ENCODE measurements around the gene PDE4B. TPM values are rescaled to one million over a fixed set of nuclear protein-coding genes. Genes with fewer than 3 reads are reported as not detected.
A peak's percentile ranks its signal among the peaks of the same experiment; 100 is the strongest.

PDE4B gene
- total RNA-seq, 1 donor from 2014 or later: 0.57 TPM

DNA sequence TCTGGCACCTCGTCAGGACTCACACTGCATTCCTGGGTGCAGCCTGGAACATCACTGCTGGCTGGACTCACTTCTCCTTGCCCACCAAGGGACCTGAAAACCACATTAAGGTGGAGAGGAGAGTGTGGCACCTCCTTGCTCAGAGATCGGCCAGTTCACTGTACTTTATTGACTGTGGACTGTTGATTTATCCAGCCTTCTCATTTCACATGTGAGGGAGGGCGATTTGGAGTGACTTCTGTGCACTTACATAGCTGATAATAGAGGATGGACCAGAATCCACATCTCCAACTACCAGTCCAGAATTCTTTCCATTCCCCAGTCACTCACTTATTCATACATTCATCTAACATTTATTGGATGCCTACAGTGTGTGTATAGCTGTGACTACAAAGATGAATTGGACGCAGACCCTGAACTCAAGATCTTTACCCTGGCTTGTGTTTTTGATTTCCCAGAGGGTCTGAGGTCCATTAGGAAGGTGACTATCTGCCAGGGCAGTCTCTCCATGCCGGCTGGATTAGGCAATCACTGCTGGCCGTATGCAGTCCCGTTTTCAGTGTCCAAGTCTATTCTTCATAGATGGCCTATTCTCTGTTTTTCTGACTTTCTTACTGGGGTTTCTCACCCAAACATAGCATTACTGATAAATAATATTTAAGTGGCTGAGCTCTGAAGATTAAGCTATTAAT is 507.7 kb downstream of the PDE4B start:
- TF ChIP-seq, protein P1, sequence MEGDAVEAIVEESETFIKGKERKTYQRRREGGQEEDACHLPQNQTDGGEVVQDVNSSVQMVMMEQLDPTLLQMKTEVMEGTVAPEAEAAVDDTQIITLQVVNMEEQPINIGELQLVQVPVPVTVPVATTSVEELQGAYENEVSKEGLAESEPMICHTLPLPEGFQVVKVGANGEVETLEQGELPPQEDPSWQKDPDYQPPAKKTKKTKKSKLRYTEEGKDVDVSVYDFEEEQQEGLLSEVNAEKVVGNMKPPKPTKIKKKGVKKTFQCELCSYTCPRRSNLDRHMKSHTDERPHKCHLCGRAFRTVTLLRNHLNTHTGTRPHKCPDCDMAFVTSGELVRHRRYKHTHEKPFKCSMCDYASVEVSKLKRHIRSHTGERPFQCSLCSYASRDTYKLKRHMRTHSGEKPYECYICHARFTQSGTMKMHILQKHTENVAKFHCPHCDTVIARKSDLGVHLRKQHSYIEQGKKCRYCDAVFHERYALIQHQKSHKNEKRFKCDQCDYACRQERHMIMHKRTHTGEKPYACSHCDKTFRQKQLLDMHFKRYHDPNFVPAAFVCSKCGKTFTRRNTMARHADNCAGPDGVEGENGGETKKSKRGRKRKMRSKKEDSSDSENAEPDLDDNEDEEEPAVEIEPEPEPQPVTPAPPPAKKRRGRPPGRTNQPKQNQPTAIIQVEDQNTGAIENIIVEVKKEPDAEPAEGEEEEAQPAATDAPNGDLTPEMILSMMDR (IDR thresholded peaks at IDR 0.05): no peak
- Mint-ChIP-seq H3K4me1 (ENCODE audit: low read depth) (peaks cover 6% of the 10 kb centered on the region), H3K27ac (ENCODE audit: unreplicated experiment) (no peak overlapping the region), H3K36me3 (ENCODE audit: low read depth) (no peaks in the 10 kb centered on the region), H3K27me3 (ENCODE audit: low read depth) (no peaks in the 10 kb centered on the region), H3K4me3 (ENCODE audit: unreplicated experiment) (no peak overlapping the region), H3K9me3 (ENCODE audit: low read depth) (no peaks in the 10 kb centered on the region)
- no peak for DNase-seq (ENCODE audit: low spot score)

DNA sequence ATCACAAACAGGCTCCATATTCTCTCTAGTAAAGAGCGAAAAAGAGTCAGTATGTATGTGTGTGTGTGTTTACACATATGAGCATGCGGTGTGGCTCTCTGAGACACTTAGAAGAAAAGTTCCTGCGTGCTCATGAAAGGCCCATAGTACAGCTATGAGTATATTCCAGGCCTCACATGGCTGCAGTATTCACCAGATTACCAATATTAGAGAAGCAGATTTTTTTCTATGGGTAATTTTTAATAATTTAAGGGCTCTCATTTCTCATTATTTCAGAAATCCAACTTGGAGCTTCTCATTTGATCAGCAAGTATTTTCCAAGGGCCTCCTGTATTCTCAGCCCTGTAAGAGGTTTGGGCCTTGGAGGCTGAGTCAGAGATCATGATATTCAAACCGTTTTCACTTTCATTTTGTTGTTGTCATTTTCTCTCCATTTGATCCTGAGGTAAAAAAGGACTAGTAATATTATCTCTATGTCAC is 508.3 kb downstream of the PDE4B start:
- Mint-ChIP-seq H3K36me3 (ENCODE audit: low read depth) (no peaks in the 10 kb centered on the region), H3K27me3 (ENCODE audit: low read depth) (no peaks in the 10 kb centered on the region), H3K27ac (ENCODE audit: unreplicated experiment) (peak overlapping the region; percentile 70), H3K4me3 (ENCODE audit: unreplicated experiment) (no peak overlapping the region), H3K4me1 (ENCODE audit: low read depth) (peaks cover 6% of the 10 kb centered on the region), H3K9me3 (ENCODE audit: low read depth) (no peaks in the 10 kb centered on the region)
- TF ChIP-seq, protein P1 (IDR thresholded peaks at IDR 0.05): no peak
- DNase-seq (ENCODE audit: low spot score): no peak

DNA sequence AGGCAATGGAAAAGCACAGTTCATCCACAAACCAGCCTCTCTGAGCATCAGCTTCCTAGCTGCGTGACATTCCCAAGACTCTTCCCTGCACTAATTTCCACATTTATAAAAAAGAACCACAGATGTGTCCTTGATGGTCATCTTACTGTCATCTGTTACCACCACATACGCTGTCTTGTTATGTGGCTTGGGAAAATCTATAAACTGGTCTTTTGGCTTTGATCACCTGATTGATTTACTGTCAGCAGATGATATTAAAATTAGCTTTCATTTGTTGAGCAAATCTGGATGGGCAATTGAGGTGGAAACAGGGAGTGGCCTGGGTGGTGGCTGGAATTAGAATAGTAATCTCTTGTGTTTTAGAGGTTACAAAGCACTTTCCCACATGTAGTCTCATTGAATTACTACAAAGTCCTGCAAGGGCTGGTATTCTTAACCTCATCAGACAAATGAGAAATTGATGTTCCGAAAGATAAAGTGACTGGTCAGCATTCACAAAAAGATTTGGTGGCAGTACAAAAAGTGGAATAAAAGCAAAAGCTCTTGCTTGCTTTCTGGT is 509.6 kb downstream of the PDE4B start:
- no peaks in the 10 kb centered on the region for H3K27me3 Mint-ChIP-seq (ENCODE audit: low read depth)
- no peaks in the 10 kb centered on the region for H3K9me3 Mint-ChIP-seq (ENCODE audit: low read depth)
- H3K36me3 Mint-ChIP-seq (ENCODE audit: low read depth): no peaks in the 10 kb centered on the region
- no peak overlapping the region for H3K4me3 Mint-ChIP-seq (ENCODE audit: unreplicated experiment)
- no peak overlapping the region for H3K27ac Mint-ChIP-seq (ENCODE audit: unreplicated experiment)
- TF ChIP-seq, protein P1 (IDR thresholded peaks at IDR 0.05): no peak
- DNase-seq (ENCODE audit: low spot score): no peak
- H3K4me1 Mint-ChIP-seq (ENCODE audit: low read depth): peaks cover 6% of the 10 kb centered on the region

DNA sequence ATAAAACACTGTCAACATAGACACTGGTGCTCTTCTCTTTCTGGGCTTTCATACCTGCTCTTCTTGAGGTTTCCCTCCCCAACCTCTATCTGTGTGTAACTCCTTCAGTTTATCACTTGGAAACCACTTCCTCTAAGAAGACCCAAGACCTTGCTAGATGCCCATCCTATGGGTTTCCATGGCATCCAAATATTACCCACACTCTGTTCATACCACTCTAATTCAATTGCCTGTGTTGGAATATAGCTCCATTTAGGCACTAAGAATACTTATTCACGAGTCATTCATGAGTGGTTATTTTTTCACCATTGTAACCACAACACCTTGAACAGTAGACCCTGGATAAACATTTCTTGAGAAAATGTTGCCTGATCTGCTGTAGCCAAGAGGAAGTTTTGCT is 510.1 kb downstream of the PDE4B start:
- Mint-ChIP-seq H3K27ac (ENCODE audit: unreplicated experiment) (no peak overlapping the region), H3K4me1 (ENCODE audit: low read depth) (peaks cover 6% of the 10 kb centered on the region), H3K36me3 (ENCODE audit: low read depth) (no peaks in the 10 kb centered on the region), H3K27me3 (ENCODE audit: low read depth) (no peaks in the 10 kb centered on the region), H3K4me3 (ENCODE audit: unreplicated experiment) (no peak overlapping the region), H3K9me3 (ENCODE audit: low read depth) (no peaks in the 10 kb centered on the region)
- no peak for DNase-seq (ENCODE audit: low spot score)
- TF ChIP-seq, protein P1 (IDR thresholded peaks at IDR 0.05): no peak

DNA sequence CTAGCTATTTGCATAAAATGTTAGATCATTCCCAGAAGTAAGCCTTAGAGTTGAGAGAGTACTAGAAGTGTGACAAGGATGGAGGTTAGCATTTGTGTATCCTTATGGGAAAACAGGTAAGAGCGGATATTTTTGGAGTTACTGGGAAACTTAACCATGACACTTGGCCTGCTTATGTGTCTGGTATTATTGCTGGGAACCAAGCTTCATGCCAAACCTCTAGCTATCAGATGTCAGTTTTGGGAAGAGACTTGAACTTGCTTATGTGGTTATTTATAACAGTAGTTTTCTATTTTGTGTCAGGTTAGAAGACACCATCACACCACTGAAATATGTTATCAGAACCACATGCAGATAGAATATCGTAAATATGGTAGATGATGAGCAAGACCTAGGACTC is 511.0 kb downstream of the PDE4B start:
- H3K27ac Mint-ChIP-seq (ENCODE audit: unreplicated experiment): no peak overlapping the region

More for the DNA sequence above, 511.0 kb downstream of the PDE4B start:
- TF ChIP-seq, protein P1 (IDR thresholded peaks at IDR 0.05): no peak
- H3K9me3 Mint-ChIP-seq (ENCODE audit: low read depth): no peaks in the 10 kb centered on the region
- H3K27me3 Mint-ChIP-seq (ENCODE audit: low read depth): no peaks in the 10 kb centered on the region
- H3K4me3 Mint-ChIP-seq (ENCODE audit: unreplicated experiment): no peak overlapping the region
- no peak for DNase-seq (ENCODE audit: low spot score)
- H3K4me1 Mint-ChIP-seq (ENCODE audit: low read depth): peaks cover 6% of the 10 kb centered on the region
- H3K36me3 Mint-ChIP-seq (ENCODE audit: low read depth): no peaks in the 10 kb centered on the region
